Adipocyte (in vitro differentiated cells): ENCODE results near the gene KBTBD7.

Experiments
- DNase-seq: peaks from one replicate; pipeline ENCODE4 v3.0.0-alpha.2; 2015; ENCODE audit warnings: low read depth
- H3K27me3 ChIP-seq: replicated peaks from 2 replicates; pipeline ENCODE4 v1.7.0; 2013; ENCODE audit warnings: mild to moderate bottlenecking, low read length, moderate library complexity; ENCODE audit not compliant: control insufficient read depth, insufficient read depth
- H3K36me3 ChIP-seq: 2 replicates; pipeline ENCODE4 v1.7.0; 2013; ENCODE audit warnings: low read length, mild to moderate bottlenecking, moderate library complexity; ENCODE audit not compliant: control insufficient read depth, insufficient read depth, severe bottlenecking
- H3K4me1 ChIP-seq: 2 replicates; pipeline ENCODE4 v1.7.0; 2013; ENCODE audit warnings: mild to moderate bottlenecking, low read length, moderate library complexity; ENCODE audit not compliant: control insufficient read depth, insufficient read depth
- H3K4me3 ChIP-seq: 2 replicates; pipeline ENCODE4 v1.7.0; 2013; ENCODE audit warnings: mild to moderate bottlenecking, low read length, moderate library complexity
- H3K9ac ChIP-seq: 2 replicates; pipeline ENCODE4 v1.7.0; 2013; ENCODE audit warnings: mild to moderate bottlenecking, low read length, moderate library complexity
- H3K9me3 ChIP-seq: 2 replicates; pipeline ENCODE4 v1.7.0; 2013; ENCODE audit warnings: mild to moderate bottlenecking, low read length, moderate library complexity; ENCODE audit not compliant: control insufficient read depth

KBTBD7 gene

GRCh38 chr13:41156620-41157019 is 37.7 kb downstream of the KBTBD7 start:
- Histone ChIP-seq H3K4me3 (no peak overlapping the region), H3K36me3 (no peaks in the 10 kb centered on the region), H3K9me3 (peaks cover 8% of the 10 kb centered on the region)

GRCh38 chr13:41154042-41154441 is 40.3 kb downstream of the KBTBD7 start:
- H3K9ac ChIP-seq, result no peak overlapping the region
- no peak overlapping the region for H3K4me3 ChIP-seq
- no peak for DNase-seq
- H3K36me3 ChIP-seq, result no peaks in the 10 kb centered on the region
- no peaks in the 10 kb centered on the region for H3K27me3 ChIP-seq
- H3K4me1 ChIP-seq, result peaks cover 5% of the 10 kb centered on the region
- H3K9me3 ChIP-seq, result peaks cover 23% of the 10 kb centered on the region

More at GRCh38 chr13:41156620-41157019, 37.7 kb downstream of the KBTBD7 start:
- Histone ChIP-seq H3K9ac (no peak overlapping the region), H3K27me3 (no peaks in the 10 kb centered on the region), H3K4me1 (peaks cover 5% of the 10 kb centered on the region)
- no peak for DNase-seq

- H3K4me1 ChIP-seq, result peaks cover 5% of the 10 kb centered on the region
- no peaks in the 10 kb centered on the region for H3K27me3 ChIP-seq
- H3K9ac ChIP-seq, result no peak overlapping the region
- no peaks in the 10 kb centered on the region for H3K36me3 ChIP-seq
- H3K4me3 ChIP-seq, result no peak overlapping the region
- no peak for DNase-seq
- peaks cover 42% of the 10 kb centered on the region for H3K9me3 ChIP-seq
These were observed 42.4 kb downstream of the KBTBD7 start for GRCh38 chr13:41152005-41152404.

- no peak overlapping the region for H3K9ac ChIP-seq
- H3K9me3 ChIP-seq, result peaks cover 42% of the 10 kb centered on the region
- no peak overlapping the region for H3K4me3 ChIP-seq
- no peaks in the 10 kb centered on the region for H3K36me3 ChIP-seq
- peaks cover 12% of the 10 kb centered on the region for H3K4me1 ChIP-seq
- no peak for DNase-seq
- no peaks in the 10 kb centered on the region for H3K27me3 ChIP-seq
These were observed 44.3 kb downstream of the KBTBD7 start for GRCh38 chr13:41150058-41150457.

- DNase-seq, result no peak
- Histone ChIP-seq H3K27me3 (no peaks in the 10 kb centered on the region), H3K9me3 (peaks cover 42% of the 10 kb centered on the region), H3K4me1 (peaks cover 20% of the 10 kb centered on the region), H3K36me3 (no peaks in the 10 kb centered on the region), H3K4me3 (no peak overlapping the region), H3K9ac (no peak overlapping the region)
These were observed 45.7 kb downstream of the KBTBD7 start for GRCh38 chr13:41148419-41149283.

- Histone ChIP-seq H3K36me3 (no peaks in the 10 kb centered on the region), H3K9ac (peak overlapping the region; percentile 59), H3K4me1 (peaks cover 16% of the 10 kb centered on the region), H3K27me3 (no peaks in the 10 kb centered on the region), H3K9me3 (peaks cover 29% of the 10 kb centered on the region), H3K4me3 (no peak overlapping the region)
- DNase-seq, result peak; percentile 70
These were observed 49.0 kb downstream of the KBTBD7 start for GRCh38 chr13:41145136-41145908.

- no peak for DNase-seq
- H3K4me1 ChIP-seq, result peaks cover 20% of the 10 kb centered on the region
- no peaks in the 10 kb centered on the region for H3K36me3 ChIP-seq
- H3K9me3 ChIP-seq, result peaks cover 24% of the 10 kb centered on the region
- no peak overlapping the region for H3K4me3 ChIP-seq
- H3K9ac ChIP-seq, result peak overlapping the region; percentile 59
- H3K27me3 ChIP-seq, result no peaks in the 10 kb centered on the region
These were observed 49.8 kb downstream of the KBTBD7 start for GRCh38 chr13:41144576-41144975.
